HUES6 (cell line): ENCODE results near the gene ZNF148.

Experiments used
- H3K27ac ChIP-seq: 2 replicates; pipeline ENCODE4 v1.7.0; 2013; ENCODE audit warnings: low read depth, mild to moderate bottlenecking, low read length, inconsistent platforms
- H3K27me3 ChIP-seq: 2 replicates; pipeline ENCODE4 v1.6.1; 2013; ENCODE audit warnings: low read length; ENCODE audit not compliant: control insufficient read depth, insufficient read depth
- H3K36me3 ChIP-seq: 2 replicates; pipeline ENCODE4 v1.6.1; 2013; ENCODE audit warnings: low read length; ENCODE audit not compliant: control insufficient read depth, insufficient read depth
- H3K4me1 ChIP-seq: 2 replicates; pipeline ENCODE4 v1.6.1; 2013; ENCODE audit warnings: low read length; ENCODE audit not compliant: control insufficient read depth, insufficient read depth
- H3K4me3 ChIP-seq: 2 replicates; pipeline ENCODE4 v1.5.1; 2013; ENCODE audit warnings: low read depth, low read length
- H3K9ac ChIP-seq: one replicate; pipeline ENCODE4 v1.6.1; 2013; ENCODE audit warnings: mild to moderate bottlenecking, low read length
- H3K9me3 ChIP-seq: 2 replicates; pipeline ENCODE4 v1.6.1; 2013; ENCODE audit warnings: low read depth, low read length; ENCODE audit not compliant: control insufficient read depth, insufficient read depth

ZNF148 gene

GRCh38 chr3:125177746-125178145, 197.4 kb downstream of the ZNF148 start:
- H3K27me3 ChIP-seq: no peaks in the 10 kb centered on the region
- H3K4me1 ChIP-seq: no peaks in the 10 kb centered on the region
- no peak overlapping the region for H3K27ac ChIP-seq
- H3K9me3 ChIP-seq: peaks cover 7% of the 10 kb centered on the region; the same call in 1 of the 2 replicates
- H3K9ac ChIP-seq: no peak overlapping the region
- H3K36me3 ChIP-seq: no peaks in the 10 kb centered on the region
- no peak overlapping the region for H3K4me3 ChIP-seq
